Forelimb muscle (tissue), 1 donor: ENCODE data around the gene BMPER. TPM values are rescaled to one million over a fixed set of nuclear protein-coding genes. Genes with fewer than 3 reads are reported as not detected.
A peak's percentile ranks its signal among the peaks of the same experiment; 100 is the strongest.

Experiments
- DNase-seq: peaks from one replicate; pipeline ENCODE4 v3.0.0-alpha.2; 2013; ENCODE audit warnings: low read depth
- polyA plus RNA-seq: library from polyadenylated mRNA; unstranded; fragments of 120-200 nt; gene quantifications from one replicate; pipeline ENCODE4 v1.2.1, GENCODE V29; 2013; ENCODE audit not compliant: insufficient read length

BMPER gene
- polyA plus RNA-seq, 1 donor: 3.6 TPM

- no peak for DNase-seq
Measured at GRCh38 chr7:33922820-33923219, 17.5 kb downstream of the BMPER start.

DNA sequence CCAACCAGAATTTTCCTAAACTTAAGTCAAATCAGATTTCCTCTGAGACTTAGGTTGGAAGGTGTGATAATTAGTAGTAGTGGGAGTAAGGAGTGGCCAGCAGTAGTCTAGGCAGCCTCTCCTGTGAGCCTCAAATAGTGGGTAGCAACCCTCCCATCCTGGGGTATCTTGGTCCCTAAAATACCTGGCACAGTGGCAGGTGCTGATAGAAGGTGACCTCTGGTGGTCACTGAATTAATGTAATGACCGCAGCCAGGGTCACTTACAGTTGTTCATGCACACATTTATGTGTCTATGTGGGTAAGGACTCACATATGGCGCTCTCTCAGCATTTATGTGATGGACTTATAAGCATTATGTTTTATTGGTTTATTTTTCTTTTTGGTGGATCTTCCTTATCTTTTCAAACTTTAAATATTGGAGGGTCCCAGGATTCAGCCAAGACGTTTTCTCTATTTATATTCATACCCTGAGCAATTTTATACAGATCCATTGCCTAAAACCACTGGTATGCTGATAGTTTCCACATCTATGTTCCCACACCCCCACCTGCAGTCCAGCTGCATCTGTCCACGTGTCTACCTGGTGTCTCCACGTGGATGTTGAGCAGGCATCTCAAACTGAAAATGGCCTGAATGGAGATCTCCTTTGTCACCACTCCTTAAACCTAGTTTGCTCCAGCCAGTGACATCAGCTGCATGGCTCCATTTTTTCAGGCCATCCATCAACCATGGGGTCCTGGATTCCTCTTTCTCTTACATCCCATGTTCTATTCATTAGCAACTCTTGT, 18.3 kb downstream of the BMPER start:
- DNase-seq: no peak

- DNase-seq: no peak
Measured at GRCh38 chr7:33926535-33926934, 21.2 kb downstream of the BMPER start.

GRCh38 chr7:33928986-33929385, 23.6 kb downstream of the BMPER start:
- DNase-seq: no peak

GRCh38 chr7:33932221-33932620, 26.9 kb downstream of the BMPER start:
- DNase-seq: no peak

- peak; percentile 64 for DNase-seq
Measured at GRCh38 chr7:33932832-33933468, 27.6 kb downstream of the BMPER start.

GRCh38 chr7:33933611-33934281, 28.4 kb downstream of the BMPER start:
- no peak for DNase-seq

- DNase-seq: peak; percentile 44
Measured at GRCh38 chr7:33934391-33934790, 29.1 kb downstream of the BMPER start.

DNA sequence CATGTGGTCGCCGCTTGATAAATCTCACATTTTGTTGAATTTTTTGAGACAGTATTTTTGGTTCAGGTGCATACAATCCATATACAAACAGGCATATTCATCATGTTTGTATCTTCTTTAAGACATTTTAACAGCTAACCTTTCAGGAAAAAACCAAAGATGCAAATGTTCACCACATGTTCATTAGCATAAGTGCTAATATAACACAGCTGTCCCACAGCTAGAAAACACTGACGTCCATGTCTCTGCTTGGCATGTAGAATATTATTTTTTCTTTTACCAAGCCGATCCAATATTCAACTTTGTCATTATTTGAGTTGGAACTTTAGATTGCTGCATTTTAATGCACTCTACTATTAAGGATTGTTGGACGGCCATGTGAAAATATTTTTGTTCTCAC, 31.2 kb downstream of the BMPER start:
- DNase-seq: no peak

GRCh38 chr7:33937871-33938270, 32.5 kb downstream of the BMPER start:
- no peak for DNase-seq

GRCh38 chr7:33939121-33939520, 33.8 kb downstream of the BMPER start:
- DNase-seq: no peak

DNA sequence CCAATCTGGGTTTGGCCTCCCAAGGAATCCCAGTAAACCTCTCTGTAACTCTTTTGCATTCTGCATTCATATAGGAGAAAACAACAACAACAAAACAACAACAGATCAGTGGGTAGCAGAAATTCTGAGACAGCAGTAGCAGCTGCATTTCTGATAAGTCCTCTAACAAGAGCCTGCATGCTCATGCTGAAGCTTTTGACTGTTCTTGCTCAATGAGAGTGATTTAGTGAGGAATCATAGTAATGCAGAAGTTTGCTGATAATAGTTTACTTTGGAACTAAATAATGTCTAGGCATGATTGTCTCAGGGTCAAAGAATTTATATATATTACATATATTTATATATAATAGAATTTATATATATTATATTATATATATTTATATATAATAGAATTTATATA, 35.2 kb downstream of the BMPER start:
- DNase-seq: no peak

DNA sequence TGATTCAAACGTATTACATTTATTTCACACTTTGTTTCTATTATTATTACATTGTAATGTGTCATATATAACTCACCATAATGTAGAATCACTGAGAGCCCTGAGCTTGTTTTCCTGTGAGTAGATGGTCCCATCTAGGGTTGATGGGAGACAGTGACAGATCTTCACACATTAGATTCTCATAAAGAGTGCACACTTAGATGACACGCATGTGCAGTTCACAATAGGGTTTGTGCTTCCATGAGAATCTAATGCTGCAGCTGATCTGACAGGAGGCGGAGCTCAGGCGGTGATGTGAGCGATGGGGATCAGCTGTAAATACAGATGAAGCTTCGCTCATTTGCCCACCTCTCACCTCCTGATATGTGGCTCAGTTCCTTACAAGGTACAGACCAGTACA, 36.1 kb downstream of the BMPER start:
- no peak for DNase-seq

GRCh38 chr7:33946094-33946699, 40.9 kb downstream of the BMPER start:
- DNase-seq: no peak

DNA sequence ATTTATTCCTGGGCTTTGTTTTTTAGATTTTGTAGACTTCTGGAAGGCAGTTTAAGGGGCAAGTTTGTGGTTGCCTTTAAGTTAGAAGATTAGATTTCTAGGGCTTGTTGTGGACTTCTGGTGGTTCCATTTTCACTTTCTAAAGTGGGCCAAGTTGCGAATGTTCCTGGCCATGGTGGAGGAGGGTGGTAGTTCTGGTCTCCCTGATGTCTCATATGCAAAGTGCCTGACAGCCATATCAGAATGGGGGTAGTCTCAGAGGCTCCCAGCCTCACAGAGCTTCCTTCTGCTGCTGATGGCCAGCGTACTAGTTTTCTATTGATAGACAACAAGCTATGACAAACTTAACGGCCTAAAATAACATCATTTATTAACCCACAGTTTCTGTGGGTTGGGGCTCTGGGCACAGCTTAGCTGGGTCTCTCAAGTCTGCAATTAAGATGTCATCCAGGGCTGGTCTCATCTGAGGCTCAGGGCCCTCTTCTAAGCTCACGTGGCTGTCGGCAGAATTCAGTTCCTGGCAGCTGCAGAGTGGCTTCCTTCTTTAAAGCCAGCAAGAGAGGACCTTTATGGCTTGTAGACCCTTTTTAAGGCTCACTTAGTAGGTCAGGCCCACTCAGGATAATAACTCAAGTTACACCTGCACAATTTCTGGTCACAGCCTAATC, 44.8 kb downstream of the BMPER start:
- DNase-seq: no peak

DNA sequence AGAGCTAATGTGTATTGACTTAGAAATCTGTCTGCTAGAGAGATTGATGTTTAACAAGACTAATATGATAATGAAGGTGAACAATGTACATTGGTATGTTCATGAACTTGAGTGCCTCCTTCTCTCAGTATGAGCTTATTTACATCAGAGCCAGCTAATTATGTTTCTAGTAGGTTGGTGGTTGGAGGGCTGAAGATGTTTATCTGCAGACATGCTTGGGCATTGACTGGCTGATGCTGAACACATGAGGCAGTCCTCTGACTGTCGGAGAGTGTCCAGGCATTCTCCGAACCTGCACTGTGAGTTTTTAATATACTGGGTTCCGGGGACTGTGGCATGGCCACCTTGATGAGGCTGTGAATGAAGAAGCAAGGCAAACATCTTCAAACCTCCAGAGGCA, 47.5 kb downstream of the BMPER start:
- no peak for DNase-seq

DNA sequence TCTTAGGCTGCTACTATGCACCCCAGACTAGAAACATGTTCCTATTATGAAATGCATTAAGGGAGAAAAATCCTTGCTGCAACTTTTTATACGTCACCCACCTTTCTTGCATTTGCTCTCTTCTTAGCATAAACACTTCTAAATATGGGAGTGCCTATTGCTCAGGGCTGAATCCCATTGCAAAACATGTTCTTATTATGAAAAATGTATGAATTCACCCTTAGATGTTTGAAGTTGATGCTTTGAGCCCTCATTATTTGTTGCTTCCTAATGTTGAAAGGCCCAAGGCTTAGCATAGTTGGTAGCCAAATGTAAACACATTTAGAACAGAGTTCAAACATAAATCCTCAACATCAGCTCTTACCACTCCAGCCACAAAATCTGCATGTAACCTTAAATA, 52.8 kb downstream of the BMPER start:
- DNase-seq: no peak

DNA sequence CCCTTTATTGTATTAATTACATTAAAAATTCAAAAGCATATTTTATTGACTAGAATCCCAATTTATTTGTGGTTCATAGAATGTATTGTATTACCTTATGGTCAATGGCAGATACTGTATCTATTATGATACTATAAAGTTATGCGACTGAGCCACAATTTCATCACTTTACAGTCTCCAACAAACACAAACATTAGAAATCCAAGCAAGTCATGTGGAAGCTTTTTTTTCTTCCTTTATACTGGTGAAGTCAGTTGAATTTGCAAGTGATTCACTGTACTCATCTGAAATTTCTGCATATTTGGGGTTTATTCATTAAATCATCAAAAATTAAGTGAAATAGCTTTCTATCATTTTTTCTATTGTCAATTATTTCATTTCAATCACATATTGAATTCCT, 54.3 kb downstream of the BMPER start:
- no peak for DNase-seq

DNA sequence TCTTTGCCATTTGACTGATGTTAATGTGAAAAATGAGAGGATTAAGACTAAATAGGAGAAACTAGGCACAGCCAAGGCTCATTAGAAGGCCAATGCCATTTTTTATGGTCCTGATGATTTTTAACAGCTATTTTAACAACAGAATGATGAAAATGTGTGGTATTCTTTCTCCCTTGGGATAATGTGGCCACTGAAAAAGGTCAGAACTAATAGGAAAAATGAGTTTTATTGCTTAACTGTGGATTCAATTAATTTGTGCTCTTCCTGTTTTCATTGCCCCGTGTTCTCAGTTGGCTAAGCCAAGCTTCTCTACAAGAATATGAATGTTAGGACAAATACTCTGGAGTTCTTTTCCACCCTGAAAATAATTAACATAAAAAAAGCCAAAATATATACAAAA, 56.6 kb downstream of the BMPER start:
- DNase-seq: no peak

DNA sequence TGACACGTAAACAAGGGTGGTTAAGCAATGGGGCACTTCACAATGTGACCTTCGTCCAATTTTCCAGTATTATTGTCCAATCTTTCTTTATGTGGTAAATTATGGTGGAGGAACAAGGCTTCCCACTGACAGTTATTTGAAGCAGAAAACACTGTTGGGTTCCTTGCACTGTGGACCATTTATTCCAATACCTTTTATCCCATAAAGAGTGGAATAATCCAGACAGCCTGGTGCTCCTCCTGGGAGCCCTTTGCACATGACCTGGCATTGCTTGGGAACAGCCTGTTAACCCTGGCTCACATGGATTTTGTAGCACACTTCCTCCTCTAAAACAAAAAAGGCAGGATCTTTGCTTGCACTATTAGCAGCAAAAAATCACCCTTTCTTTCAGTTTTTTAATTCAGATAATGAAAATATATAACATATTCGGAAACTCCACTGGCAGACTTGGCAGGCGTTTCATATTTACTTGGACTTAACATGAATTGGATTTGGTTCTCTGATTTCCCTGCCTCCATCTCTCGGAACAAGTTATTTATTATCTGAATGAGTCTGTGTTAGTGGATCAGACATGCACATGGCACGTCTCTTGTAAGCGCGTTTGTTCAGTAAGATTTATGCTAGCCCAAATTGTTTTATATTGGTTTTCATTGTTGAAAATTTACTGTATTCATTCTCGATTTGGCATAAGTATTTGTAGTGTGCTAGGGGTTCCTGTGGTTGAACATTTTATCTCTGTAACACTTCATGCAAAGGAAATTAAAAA, 59.3 kb downstream of the BMPER start:
- no peak for DNase-seq

GRCh38 chr7:33965183-33965744, 59.9 kb downstream of the BMPER start:
- no peak for DNase-seq
